ENCODE results near the gene CEP120.
"Not testable (repeated sequence)": the region's sequence is repeated elsewhere in the genome, so short reads cannot be mapped to it uniquely, and the experiment has no call there.

The CEP120 gene

GRCh38 chr5:123460296-123460729 lies 37.1 kb upstream of the CEP120 start:
- Histone ChIP-seq H3K27ac (replicated peaks; ENCODE audit: low read length) (no peak overlapping the region), H3K23ac (ENCODE audit: low read depth, low read length, poor library complexity) (no peak overlapping the region), H3K9me3 (replicated peaks in 1 of 2; ENCODE audit: control insufficient read depth in 2 of 2, insufficient read depth in 1 of 2, low read depth in 1 of 2, low read length in 2 of 2) (no peaks in the 10 kb centered on the region), H2AK5ac (ENCODE audit: low read depth, low read length) (no peak overlapping the region), H3K36me3 (replicated peaks in 1 of 2; ENCODE audit: control insufficient read depth in 2 of 2, insufficient read depth in 2 of 2, low read length in 2 of 2) (no peaks in the 10 kb centered on the region), H3K4me1 (ENCODE audit: control insufficient read depth in 2 of 2, insufficient read depth in 1 of 2, low read depth in 1 of 2, low read length in 2 of 2) (no peaks in the 10 kb centered on the region), H4K91ac (ENCODE audit: low read depth, low read length, poor library complexity) (no peak overlapping the region), H2BK15ac (ENCODE audit: low read length) (no peak overlapping the region), H3K18ac (ENCODE audit: low read length) (no peak overlapping the region), H2BK5ac (ENCODE audit: low read length) (no peak overlapping the region), H3K14ac (ENCODE audit: low read length) (no peak overlapping the region), H3K4me3 (ENCODE audit: low read length in 2 of 2) (no peak overlapping the region), H3K4ac (ENCODE audit: low read length) (no peak overlapping the region), H3K4me2 (ENCODE audit: insufficient read depth, low read length, poor library complexity, severe bottlenecking) (no peak overlapping the region), H3K79me1 (ENCODE audit: low read depth, low read length) (no peaks in the 10 kb centered on the region), H2BK12ac (ENCODE audit: low read length) (no peak overlapping the region), H2AFZ (ENCODE audit: low read length) (no peak overlapping the region), H3K9ac (ENCODE audit: low read depth, low read length, poor library complexity) (no peak overlapping the region), H3K27me3 (ENCODE audit: control insufficient read depth in 3 of 3, insufficient read depth in 3 of 3, low read depth in 1 of 3, low read length in 3 of 3) (no peaks in the 10 kb centered on the region), H2BK120ac (ENCODE audit: low read depth, low read length) (no peak overlapping the region), H4K8ac (ENCODE audit: low read depth, low read length) (no peak overlapping the region)
- no peak for DNase-seq (ENCODE audit: low spot score)
- WGBS, 2 donors (ENCODE audit: extremely low coverage in 2 of 2, insufficient read length in 2 of 2, insufficient replicate concordance in 1 of 2), result no CpG with 5 or more reads among the region's 2 CpGs

- not testable (repeated sequence) for H3K79me1 ChIP-seq (ENCODE audit: low read depth, low read length); H2BK120ac ChIP-seq (ENCODE audit: low read depth, low read length); H3K14ac ChIP-seq (ENCODE audit: low read length); H3K4me3 ChIP-seq (ENCODE audit: low read length in 2 of 2); H3K36me3 ChIP-seq (replicated peaks in 1 of 2; ENCODE audit: control insufficient read depth in 2 of 2, insufficient read depth in 2 of 2, low read length in 2 of 2); H3K18ac ChIP-seq (ENCODE audit: low read length); H2BK5ac ChIP-seq (ENCODE audit: low read length); H3K27ac ChIP-seq (replicated peaks; ENCODE audit: low read length); H4K8ac ChIP-seq (ENCODE audit: low read depth, low read length); H3K27me3 ChIP-seq (ENCODE audit: control insufficient read depth in 3 of 3, insufficient read depth in 3 of 3, low read depth in 1 of 3, low read length in 3 of 3); H3K4ac ChIP-seq (ENCODE audit: low read length); H3K9ac ChIP-seq (ENCODE audit: low read depth, low read length, poor library complexity); H3K23ac ChIP-seq (ENCODE audit: low read depth, low read length, poor library complexity); H2BK15ac ChIP-seq (ENCODE audit: low read length); H3K4me2 ChIP-seq (ENCODE audit: insufficient read depth, low read length, poor library complexity, severe bottlenecking); H2AK5ac ChIP-seq (ENCODE audit: low read depth, low read length); H2AFZ ChIP-seq (ENCODE audit: low read length); H2BK12ac ChIP-seq (ENCODE audit: low read length); H3K9me3 ChIP-seq (replicated peaks in 1 of 2; ENCODE audit: control insufficient read depth in 2 of 2, insufficient read depth in 1 of 2, low read depth in 1 of 2, low read length in 2 of 2); H3K4me1 ChIP-seq (ENCODE audit: control insufficient read depth in 2 of 2, insufficient read depth in 1 of 2, low read depth in 1 of 2, low read length in 2 of 2); DNase-seq (ENCODE audit: low spot score); H4K91ac ChIP-seq (ENCODE audit: low read depth, low read length, poor library complexity)
- WGBS, 2 donors (ENCODE audit: extremely low coverage in 2 of 2, insufficient read length in 2 of 2, insufficient replicate concordance in 1 of 2), result no CpG with 5 or more reads among the region's 4 CpGs
These were observed 35.8 kb upstream of the CEP120 start for GRCh38 chr5:123458994-123459393.

GRCh38 chr5:123456242-123456641 lies 33.0 kb upstream of the CEP120 start:
- DNase-seq (ENCODE audit: low spot score), result no peak

GRCh38 chr5:123455640-123456039 lies 32.4 kb upstream of the CEP120 start:
- Histone ChIP-seq H3K4ac (ENCODE audit: low read length) (no peak overlapping the region), H3K27me3 (ENCODE audit: control insufficient read depth in 3 of 3, insufficient read depth in 3 of 3, low read depth in 1 of 3, low read length in 3 of 3) (no peaks in the 10 kb centered on the region), H3K4me2 (ENCODE audit: insufficient read depth, low read length, poor library complexity, severe bottlenecking) (no peak overlapping the region), H2BK5ac (ENCODE audit: low read length) (no peak overlapping the region), H3K36me3 (replicated peaks in 1 of 2; ENCODE audit: control insufficient read depth in 2 of 2, insufficient read depth in 2 of 2, low read length in 2 of 2) (no peaks in the 10 kb centered on the region), H3K23ac (ENCODE audit: low read depth, low read length, poor library complexity) (no peak overlapping the region), H4K8ac (ENCODE audit: low read depth, low read length) (no peak overlapping the region), H3K4me1 (ENCODE audit: control insufficient read depth in 2 of 2, insufficient read depth in 1 of 2, low read depth in 1 of 2, low read length in 2 of 2) (peaks cover 3 to 4% of the 10 kb centered on the region in 2 donors), H3K9ac (ENCODE audit: low read depth, low read length, poor library complexity) (no peak overlapping the region), H3K14ac (ENCODE audit: low read length) (no peak overlapping the region), H2AK5ac (ENCODE audit: low read depth, low read length) (no peak overlapping the region), H2AFZ (ENCODE audit: low read length) (no peak overlapping the region), H2BK120ac (ENCODE audit: low read depth, low read length) (no peak overlapping the region), H3K4me3 (ENCODE audit: low read length in 2 of 2) (no peak overlapping the region), H3K27ac (replicated peaks; ENCODE audit: low read length) (no peak overlapping the region), H3K18ac (ENCODE audit: low read length) (no peak overlapping the region), H2BK12ac (ENCODE audit: low read length) (no peak overlapping the region), H2BK15ac (ENCODE audit: low read length) (no peak overlapping the region), H3K79me1 (ENCODE audit: low read depth, low read length) (no peaks in the 10 kb centered on the region), H4K91ac (ENCODE audit: low read depth, low read length, poor library complexity) (no peak overlapping the region), H3K9me3 (replicated peaks in 1 of 2; ENCODE audit: control insufficient read depth in 2 of 2, insufficient read depth in 1 of 2, low read depth in 1 of 2, low read length in 2 of 2) (no peaks in the 10 kb centered on the region)
- DNase-seq (ENCODE audit: low spot score), result no peak
- no CpG with 5 or more reads among the region's 2 CpGs for WGBS, 2 donors (ENCODE audit: extremely low coverage in 2 of 2, insufficient read length in 2 of 2, insufficient replicate concordance in 1 of 2)

More at GRCh38 chr5:123456242-123456641, 33.0 kb upstream of the CEP120 start:
- H2BK120ac ChIP-seq (ENCODE audit: low read depth, low read length), result no peak overlapping the region
- no peak overlapping the region for H2BK15ac ChIP-seq (ENCODE audit: low read length)
- no peak overlapping the region for H3K9ac ChIP-seq (ENCODE audit: low read depth, low read length, poor library complexity)
- WGBS, 2 donors (ENCODE audit: extremely low coverage in 2 of 2, insufficient read length in 2 of 2, insufficient replicate concordance in 1 of 2), result no CpG with 5 or more reads among the region's 1 CpG
- no peaks in the 10 kb centered on the region for H3K36me3 ChIP-seq (replicated peaks in 1 of 2; ENCODE audit: control insufficient read depth in 2 of 2, insufficient read depth in 2 of 2, low read length in 2 of 2)
- peaks cover 0 to 2% of the 10 kb centered on the region in 2 donors for H3K4me1 ChIP-seq (ENCODE audit: control insufficient read depth in 2 of 2, insufficient read depth in 1 of 2, low read depth in 1 of 2, low read length in 2 of 2)
- H3K4me3 ChIP-seq (ENCODE audit: low read length in 2 of 2), result no peak overlapping the region
- H2BK5ac ChIP-seq (ENCODE audit: low read length), result no peak overlapping the region
- no peak overlapping the region for H2AFZ ChIP-seq (ENCODE audit: low read length)
- H3K4ac ChIP-seq (ENCODE audit: low read length), result no peak overlapping the region
- H4K8ac ChIP-seq (ENCODE audit: low read depth, low read length), result no peak overlapping the region
- H3K27me3 ChIP-seq (ENCODE audit: control insufficient read depth in 3 of 3, insufficient read depth in 3 of 3, low read depth in 1 of 3, low read length in 3 of 3), result no peaks in the 10 kb centered on the region
- no peak overlapping the region for H2AK5ac ChIP-seq (ENCODE audit: low read depth, low read length)
- H2BK12ac ChIP-seq (ENCODE audit: low read length), result no peak overlapping the region
- H3K79me1 ChIP-seq (ENCODE audit: low read depth, low read length), result no peaks in the 10 kb centered on the region
- no peaks in the 10 kb centered on the region for H3K9me3 ChIP-seq (replicated peaks in 1 of 2; ENCODE audit: control insufficient read depth in 2 of 2, insufficient read depth in 1 of 2, low read depth in 1 of 2, low read length in 2 of 2)
- no peak overlapping the region for H4K91ac ChIP-seq (ENCODE audit: low read depth, low read length, poor library complexity)
- no peak overlapping the region for H3K23ac ChIP-seq (ENCODE audit: low read depth, low read length, poor library complexity)
- no peak overlapping the region for H3K27ac ChIP-seq (replicated peaks; ENCODE audit: low read length)
- no peak overlapping the region for H3K4me2 ChIP-seq (ENCODE audit: insufficient read depth, low read length, poor library complexity, severe bottlenecking)
- no peak overlapping the region for H3K18ac ChIP-seq (ENCODE audit: low read length)
- H3K14ac ChIP-seq (ENCODE audit: low read length), result no peak overlapping the region

All from neuronal stem cell (in vitro differentiated cells).